A549 (cell line): ENCODE measurements around the gene BCL11B. TPM values are rescaled to one million over a fixed set of nuclear protein-coding genes. Genes with fewer than 3 reads are reported as not detected.

Experiments used
- ATAC-seq, 2 experiments: fragments of 200-7000 bp in 1 of 2; fragments of >200 bp in 1 of 2; cut with Nextera tagmentation in 1 of 2; cut with Tn5 transposase in 1 of 2; 3 replicates each; pipeline versions ENCODE4 v1.8.0 to v1.9.1; 2018 to 2020; ENCODE audit warnings: mild to moderate bottlenecking in 1 of 2, moderate library complexity in 1 of 2
- CTCF ChIA-PET: fragments of 300-600 bp; sonication (Branson Sonifier 250); formaldehyde crosslinking; extraction: SDS; loops from one replicate; lab custom pipeline; 2021; ENCODE audit warnings: antibody characterized with exemption, inconsistent platforms; lab: Yijun Ruan, JAX
- POLR2A ChIA-PET: fragments of 350-600 bp; formaldehyde crosslinking; extraction: SDS; loops from one replicate; lab custom pipeline; 2021; ENCODE audit warnings: antibody characterized with exemption, inconsistent platforms; lab: Yijun Ruan, JAX
- DNase-seq, 2 experiments: peaks; one replicate each; pipeline versions ENCODE4 v3.0.0 to v3.0.0-alpha.2; 2011 to 2016; ENCODE audit warnings: low read depth in 1 of 2, low spot score in 1 of 2
- FAIRE-seq: peaks from 2 replicates; lab custom pipeline; 2011; peaks lifted over from hg19 to GRCh38; lab: Jason Lieb, UNC
- H3K27ac ChIP-seq, 2 experiments: fragments of >200 bp; sonication (Bioruptor Twin); formaldehyde crosslinking; 3 replicates each; pipeline ENCODE4 v1.5.1; 2016 to 2017
- H3K4me1 ChIP-seq: fragments of >200 bp; sonication (Bioruptor Twin); formaldehyde crosslinking; 3 replicates; pipeline ENCODE4 v1.6.1; 2016
- H3K4me2 ChIP-seq: fragments of >200 bp; sonication (Bioruptor Twin); formaldehyde crosslinking; 3 replicates; pipeline ENCODE4 v1.6.1; 2016
- H3K4me3 ChIP-seq: fragments of >200 bp; sonication (Bioruptor Twin); formaldehyde crosslinking; 3 replicates; pipeline ENCODE4 v1.5.1; 2016
- H3K9me3 ChIP-seq: fragments of >200 bp; sonication (Bioruptor Twin); formaldehyde crosslinking; 3 replicates; pipeline ENCODE4 v1.6.1; 2016
- CBX2 ChIP-seq: fragments of 200-600 bp; sonication (generic); IDR thresholded peaks from 2 replicates; pipeline ENCODE4 v1.6.1; 2016; ENCODE audit warnings: low read depth, mild to moderate bottlenecking, borderline replicate concordance
- CBX8 ChIP-seq: fragments of 200-600 bp; sonication (generic); IDR thresholded peaks from 2 replicates; pipeline ENCODE4 v1.6.1; 2016
- CHD2 ChIP-seq: fragments of 150-350 bp; IDR thresholded peaks from 2 replicates; pipeline ENCODE4 v1.6.1; 2014; ENCODE audit warnings: low read length; ENCODE audit not compliant: partially characterized antibody
- CHD4 ChIP-seq: fragments of 200-600 bp; sonication (generic); IDR thresholded peaks from 2 replicates; pipeline ENCODE4 v1.6.1; 2016; ENCODE audit warnings: antibody characterized with exemption, mild to moderate bottlenecking, borderline replicate concordance
- EP300 ChIP-seq, 2 experiments: fragments of >200 bp; sonication (Bioruptor Twin); formaldehyde crosslinking; IDR thresholded peaks; 2 replicates in 1 of 2; 3 replicates in 1 of 2; pipeline ENCODE4 v1.6.1; 2016 to 2017
- ESRRA ChIP-seq: fragments of 150-350 bp; IDR thresholded peaks from 2 replicates; pipeline ENCODE4 v1.6.1; 2014; ENCODE audit warnings: mild to moderate bottlenecking, low read length, borderline replicate concordance
- FOSL2 ChIP-seq, 2 experiments: fragments of 450-650 bp in 1 of 2; fragments of >200 bp in 1 of 2; sonication (Bioruptor Twin) in 1 of 2; formaldehyde crosslinking; IDR thresholded peaks; 2 replicates each; pipeline versions ENCODE4 v1.5.0 to v1.6.1; 2016 to 2020; ENCODE audit warnings: mild to moderate bottlenecking in 1 of 2, moderate library complexity in 1 of 2
- FOXS1 ChIP-seq: fragments of 250-450 bp; sonication (Bioruptor Pico); IDR thresholded peaks from 2 replicates; pipeline ENCODE4 v1.5.0; 2020; ENCODE audit warnings: mild to moderate bottlenecking, moderate library complexity
- HDAC2 ChIP-seq: fragments of 200-600 bp; sonication (generic); IDR thresholded peaks from 2 replicates; pipeline ENCODE4 v1.6.1; 2016
- HOXA7 ChIP-seq: fragments of 250-450 bp; sonication (Bioruptor Pico); IDR thresholded peaks from 2 replicates; pipeline ENCODE4 v1.5.0; 2020; ENCODE audit warnings: mild to moderate bottlenecking, moderate library complexity
- HOXB5 ChIP-seq: fragments of 250-450 bp; sonication (Bioruptor Pico); IDR thresholded peaks from 2 replicates; pipeline ENCODE4 v1.5.0; 2020; ENCODE audit warnings: mild to moderate bottlenecking, moderate library complexity
- MAFK ChIP-seq: fragments of 450-650 bp; IDR thresholded peaks from 2 replicates; pipeline ENCODE4 v1.6.1; 2014; ENCODE audit not compliant: partially characterized antibody
- MAZ ChIP-seq: fragments of 150-350 bp; IDR thresholded peaks from 2 replicates; pipeline ENCODE4 v1.6.1; 2014; ENCODE audit warnings: antibody characterized with exemption, low read depth, low read length, borderline replicate concordance
- NFE2L2 ChIP-seq: fragments of 150-350 bp; conservative IDR thresholded peaks from 2 replicates; pipeline ENCODE4 v1.6.1; 2014; ENCODE audit warnings: low read length
- NPAS2 ChIP-seq: fragments of 250-450 bp; sonication (Bioruptor Pico); IDR thresholded peaks from 2 replicates; pipeline ENCODE4 v1.8.0; 2022; ENCODE audit warnings: mild to moderate bottlenecking, moderate library complexity, borderline replicate concordance
- RAD21 ChIP-seq, 2 experiments: fragments of >200 bp in 1 of 2; sonication (Bioruptor Twin) in 1 of 2; formaldehyde crosslinking in 1 of 2; IDR thresholded peaks in 1 of 2; conservative IDR thresholded peaks in 1 of 2; 2 replicates in 1 of 2; 3 replicates in 1 of 2; pipeline ENCODE4 v1.6.1; 2012 to 2018; ENCODE audit warnings: inconsistent platforms in 1 of 2
- RARB ChIP-seq: fragments of 250-450 bp; sonication (Bioruptor Pico); IDR thresholded peaks from 2 replicates; pipeline ENCODE4 v1.8.0; 2021; ENCODE audit warnings: mild to moderate bottlenecking, moderate library complexity
- RCOR1 ChIP-seq: fragments of 150-350 bp; IDR thresholded peaks from 2 replicates; pipeline ENCODE4 v1.6.1; 2014; ENCODE audit warnings: antibody characterized with exemption, low read length, low read depth
- RFX5 ChIP-seq: fragments of 450-650 bp; IDR thresholded peaks from 2 replicates; pipeline ENCODE4 v1.7.1; 2014; ENCODE audit warnings: antibody characterized with exemption, mild to moderate bottlenecking, moderate library complexity
- SMC3 ChIP-seq: fragments of >200 bp; sonication (Bioruptor Twin); formaldehyde crosslinking; IDR thresholded peaks from 3 replicates; pipeline ENCODE4 v1.6.1; 2018; ENCODE audit warnings: inconsistent platforms
- SREBF2 ChIP-seq: fragments of 450-650 bp; IDR thresholded peaks from 2 replicates; pipeline ENCODE4 v1.6.1; 2014; ENCODE audit warnings: mild to moderate bottlenecking, moderate library complexity
- TFCP2L1 ChIP-seq: fragments of 250-450 bp; sonication (Bioruptor Pico); IDR thresholded peaks from 2 replicates; pipeline ENCODE4 v1.5.0; 2021; ENCODE audit warnings: mild to moderate bottlenecking
- ZC3H11A ChIP-seq: fragments of 450-650 bp; IDR thresholded peaks from 2 replicates; pipeline ENCODE4 v1.6.1; 2014; ENCODE audit warnings: antibody characterized with exemption, mild to moderate bottlenecking
- ZFP36 ChIP-seq: fragments of 450-650 bp; IDR thresholded peaks from 2 replicates; pipeline ENCODE4 v1.6.1; 2014; ENCODE audit warnings: borderline replicate concordance; ENCODE audit not compliant: partially characterized antibody
- ZNF302 ChIP-seq: fragments of 250-450 bp; sonication (Bioruptor Pico); IDR thresholded peaks from 2 replicates; pipeline ENCODE4 v1.9.0; 2021; ENCODE audit warnings: inconsistent platforms, mild to moderate bottlenecking, moderate library complexity
- WGBS: methylation state at CpG from one replicate; pipeline ENCODE4 v1.1.6; 2017; ENCODE audit errors: missing lambda C conversion rate; 5-methylcytosine and 5-hydroxymethylcytosine counted together
- polyA plus RNA-seq, 4 experiments: library from polyadenylated mRNA; depleted of rRNA in 3 of 4; stranded (reverse); fragments of >200 nt; fragmentation: RNase III in 1 of 4; extraction: RNeasy Plus Mini Kit Qiagen cat#74134 plus additional on column Dnase treatment in 1 of 4; gene quantifications; 2 replicates in 3 of 4; 3 replicates in 1 of 4; pipeline ENCODE4 v1.2.3, GENCODE V29; 2011 to 2017
- TF ChIP-seq, protein P1 (sequence below): fragments of 150-350 bp; IDR thresholded peaks from 2 replicates; pipeline ENCODE4 v1.6.1; 2014; ENCODE audit warnings: low read depth, mild to moderate bottlenecking, low read length
- TF ChIP-seq, protein P2 (sequence below): fragments of >200 bp; sonication (Bioruptor Twin); formaldehyde crosslinking; IDR thresholded peaks from 3 replicates; pipeline ENCODE4 v1.6.1; 2016
- TF ChIP-seq, protein P3 (sequence below): fragments of >200 bp; sonication (Bioruptor Twin); formaldehyde crosslinking; IDR thresholded peaks from 2 replicates; pipeline ENCODE4 v1.6.1; 2016

BCL11B gene
- polyA plus RNA-seq, 2 of the 4 experiments (the other 2 are of a cell fraction): 0.43 to 0.49 TPM

DNA sequence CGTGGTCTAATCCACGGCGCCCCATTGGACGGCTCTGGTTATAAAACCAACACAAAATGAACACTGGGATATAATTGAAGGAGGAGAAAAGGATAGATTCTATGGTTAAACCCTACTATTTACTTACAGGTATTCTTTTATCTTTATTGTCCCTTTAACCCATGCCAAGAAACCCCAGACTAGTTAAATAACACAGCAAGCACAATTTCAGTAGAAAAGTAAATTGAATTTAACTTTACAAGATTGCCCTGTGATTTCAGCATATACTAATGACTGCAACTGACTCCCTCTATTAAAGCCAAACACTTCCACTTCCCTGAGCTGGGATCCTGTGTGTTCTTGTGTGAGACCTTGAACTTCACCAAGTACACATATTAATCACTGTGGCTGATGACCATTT, 45.3 kb downstream of the BCL11B start:
- no peaks in the 10 kb centered on the region for H3K4me1 ChIP-seq
- no peak overlapping the region for H3K4me3 ChIP-seq
- no peak overlapping the region for H3K4me2 ChIP-seq
- DNase-seq: no peak
- no peak overlapping the region for H3K27ac ChIP-seq
- no peak for FAIRE-seq
- no peak for TF ChIP-seq FOSL2 (IDR thresholded peaks at IDR 0.05)
- TF ChIP-seq FOSL2 (CRISPR knock-in tag; IDR thresholded peaks at IDR 0.05): no peak
- no peak for TF ChIP-seq HDAC2
- TF ChIP-seq, protein P1, sequence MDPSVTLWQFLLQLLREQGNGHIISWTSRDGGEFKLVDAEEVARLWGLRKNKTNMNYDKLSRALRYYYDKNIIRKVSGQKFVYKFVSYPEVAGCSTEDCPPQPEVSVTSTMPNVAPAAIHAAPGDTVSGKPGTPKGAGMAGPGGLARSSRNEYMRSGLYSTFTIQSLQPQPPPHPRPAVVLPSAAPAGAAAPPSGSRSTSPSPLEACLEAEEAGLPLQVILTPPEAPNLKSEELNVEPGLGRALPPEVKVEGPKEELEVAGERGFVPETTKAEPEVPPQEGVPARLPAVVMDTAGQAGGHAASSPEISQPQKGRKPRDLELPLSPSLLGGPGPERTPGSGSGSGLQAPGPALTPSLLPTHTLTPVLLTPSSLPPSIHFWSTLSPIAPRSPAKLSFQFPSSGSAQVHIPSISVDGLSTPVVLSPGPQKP: no peak
- no peak for TF ChIP-seq ZNF302 (CRISPR knock-in tag)
- TF ChIP-seq EP300 (IDR thresholded peaks at IDR 0.05): no peak
- TF ChIP-seq RARB (CRISPR knock-in tag): no peak
- no peak for TF ChIP-seq CBX8
- no peak for TF ChIP-seq HOXA7
- no peak for TF ChIP-seq CBX2
- TF ChIP-seq, protein P2, sequence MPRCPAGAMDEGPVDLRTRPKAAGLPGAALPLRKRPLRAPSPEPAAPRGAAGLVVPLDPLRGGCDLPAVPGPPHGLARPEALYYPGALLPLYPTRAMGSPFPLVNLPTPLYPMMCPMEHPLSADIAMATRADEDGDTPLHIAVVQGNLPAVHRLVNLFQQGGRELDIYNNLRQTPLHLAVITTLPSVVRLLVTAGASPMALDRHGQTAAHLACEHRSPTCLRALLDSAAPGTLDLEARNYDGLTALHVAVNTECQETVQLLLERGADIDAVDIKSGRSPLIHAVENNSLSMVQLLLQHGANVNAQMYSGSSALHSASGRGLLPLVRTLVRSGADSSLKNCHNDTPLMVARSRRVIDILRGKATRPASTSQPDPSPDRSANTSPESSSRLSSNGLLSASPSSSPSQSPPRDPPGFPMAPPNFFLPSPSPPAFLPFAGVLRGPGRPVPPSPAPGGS: no peak
- no peak for TF ChIP-seq FOXS1 (CRISPR knock-in tag)
- TF ChIP-seq RAD21 (conservative IDR thresholded peaks at IDR 0.05 in 1 of 2, IDR thresholded peaks at IDR 0.05 in 1 of 2): no peak
- TF ChIP-seq ESRRA: no peak
- TF ChIP-seq CHD4: no peak
- CTCF ChIA-PET: interaction anchor here (1.4 kb wide), 1 partner anchor 10 kb away, joined by 5 read pairs; no protein-coding TSS in a partner anchor
- no peak for ATAC-seq
- no peaks in the 10 kb centered on the region for H3K9me3 ChIP-seq
- WGBS: 93% methylated on average over 4 of the region's 4 CpGs
- POLR2A ChIA-PET: no interaction called here

DNA sequence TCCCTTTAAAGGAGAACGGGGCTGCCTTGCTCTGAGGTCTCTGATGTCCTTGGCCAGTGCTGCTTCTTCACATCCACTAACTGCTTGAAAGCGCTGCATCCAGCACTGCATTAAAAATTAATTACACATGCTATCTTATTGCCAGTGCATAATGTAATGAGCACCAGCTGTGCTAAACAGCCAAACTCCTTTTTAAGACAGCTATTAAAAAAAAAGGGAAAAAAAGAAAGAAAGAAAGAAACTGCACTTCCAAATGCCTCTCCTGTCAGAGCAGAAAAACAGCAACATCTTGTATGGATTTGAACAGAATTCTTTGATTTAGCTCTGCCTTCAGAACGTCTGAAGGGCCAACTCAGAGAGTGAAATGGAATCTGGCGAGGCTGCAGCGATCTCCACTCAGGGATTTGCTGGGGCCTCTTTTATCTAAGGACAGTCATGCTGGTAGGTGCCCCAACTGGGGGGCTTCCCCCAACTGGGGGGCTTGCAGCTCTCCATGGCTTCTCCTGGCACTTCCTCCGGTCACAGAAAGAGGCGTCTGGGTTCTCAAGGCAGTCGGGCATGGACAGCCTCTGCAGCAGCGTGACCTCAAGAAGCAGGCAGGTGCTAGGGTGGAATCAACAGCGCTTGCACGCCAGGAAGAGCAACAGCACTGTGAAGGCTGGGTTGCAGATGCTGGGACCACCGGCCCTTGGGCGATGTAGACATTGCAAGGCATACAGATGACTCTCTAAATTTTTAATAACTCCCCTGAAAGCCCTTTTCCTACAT, 46.4 kb downstream of the BCL11B start:
- CTCF ChIA-PET: interaction anchor here (1.3 kb wide), 1 partner anchor 9 kb away, joined by 3 read pairs; no protein-coding TSS in a partner anchor
- POLR2A ChIA-PET: interaction anchor here (0.6 kb wide), 1 partner anchor 460 kb away, joined by 3 read pairs; no protein-coding TSS in a partner anchor
- Histone ChIP-seq H3K4me3 (no peak overlapping the region), H3K4me1 (no peaks in the 10 kb centered on the region), H3K27ac (no peak overlapping the region), H3K4me2 (no peak overlapping the region), H3K9me3 (no peaks in the 10 kb centered on the region)
- DNase-seq (no peak), FAIRE-seq (no peak), ATAC-seq (no peak)
- 69% methylated on average over 8 of the region's 13 CpGs for WGBS
- TF ChIP-seq SMC3 (no peak), SREBF2 (no peak), HOXB5 (no peak), RFX5 (no peak), ZC3H11A (no peak), TFCP2L1 (no peak), NPAS2 (CRISPR knock-in tag) (no peak), RCOR1 (no peak), NFE2L2 (no peak), MAFK (no peak), MAZ (no peak), CHD2 (no peak), ZFP36 (no peak)
- TF ChIP-seq, protein P1: no peak
- TF ChIP-seq, protein P3, sequence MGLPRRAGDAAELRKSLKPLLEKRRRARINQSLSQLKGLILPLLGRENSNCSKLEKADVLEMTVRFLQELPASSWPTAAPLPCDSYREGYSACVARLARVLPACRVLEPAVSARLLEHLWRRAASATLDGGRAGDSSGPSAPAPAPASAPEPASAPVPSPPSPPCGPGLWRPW: no peak
- TF ChIP-seq, protein P2: no peak
